Mesenchymal stem cell (in vitro differentiated cells and primary cell): ENCODE results near the gene TSHZ3.
A peak's percentile ranks its signal among the peaks of the same experiment; 100 is the strongest.

Experiments used
- DNase-seq: peaks from one replicate; pipeline ENCODE4 v3.0.0-alpha.2; 2013
- H2AFZ ChIP-seq: one replicate; pipeline ENCODE4 v1.6.1; 2013; ENCODE audit warnings: low read depth, mild to moderate bottlenecking, control low read depth, inconsistent platforms, low read length, moderate library complexity
- H2AK5ac ChIP-seq: 2 replicates; pipeline ENCODE4 v1.6.1; 2013; ENCODE audit warnings: low read length, moderate library complexity, mild to moderate bottlenecking, inconsistent platforms; ENCODE audit not compliant: severe bottlenecking
- H2BK120ac ChIP-seq: one replicate; pipeline ENCODE4 v1.6.1; 2013; ENCODE audit warnings: low read depth, mild to moderate bottlenecking, inconsistent platforms, low read length, moderate library complexity
- H2BK12ac ChIP-seq, 2 experiments: one replicate each; pipeline ENCODE4 v1.6.1; 2013; ENCODE audit warnings: inconsistent platforms in 2 of 2, low read length in 2 of 2, mild to moderate bottlenecking in 2 of 2, moderate library complexity in 2 of 2, control low read depth in 1 of 2
- H2BK15ac ChIP-seq: one replicate; pipeline ENCODE4 v1.6.1; 2013; ENCODE audit warnings: mild to moderate bottlenecking, low read depth, inconsistent platforms; ENCODE audit not compliant: poor library complexity, severe bottlenecking
- H2BK5ac ChIP-seq: 2 replicates; pipeline ENCODE4 v1.6.1; 2013; ENCODE audit warnings: low read depth, mild to moderate bottlenecking, low read length, control low read depth, inconsistent platforms; ENCODE audit not compliant: poor library complexity, severe bottlenecking
- H3K14ac ChIP-seq, 2 experiments: one replicate each; pipeline ENCODE4 v1.6.1; 2013; ENCODE audit warnings: inconsistent platforms in 2 of 2, low read length in 2 of 2, control low read depth in 1 of 2, mild to moderate bottlenecking in 1 of 2, moderate library complexity in 1 of 2
- H3K18ac ChIP-seq, 2 experiments: one replicate each; pipeline ENCODE4 v1.6.1; 2013; ENCODE audit warnings: inconsistent platforms in 2 of 2, low read length in 2 of 2, control low read depth in 1 of 2, low read depth in 1 of 2, mild to moderate bottlenecking in 1 of 2
- H3K23ac ChIP-seq, 2 experiments: one replicate each; pipeline ENCODE4 v1.6.1; 2013; ENCODE audit warnings: inconsistent platforms in 2 of 2, low read length in 2 of 2, mild to moderate bottlenecking in 2 of 2, moderate library complexity in 2 of 2, control low read depth in 1 of 2
- H3K27ac ChIP-seq: 2 replicates; pipeline ENCODE4 v1.5.1; 2013; ENCODE audit warnings: mild to moderate bottlenecking, moderate library complexity, low read length, control low read depth, inconsistent platforms; ENCODE audit not compliant: poor library complexity, severe bottlenecking
- H3K27me3 ChIP-seq, 2 experiments: 2 replicates each; pipeline versions ENCODE4 v1.6.1 to v1.7.0; 2013; ENCODE audit warnings: low read length in 2 of 2, mild to moderate bottlenecking in 2 of 2, moderate library complexity in 2 of 2, control low read depth in 1 of 2, inconsistent platforms in 1 of 2; ENCODE audit not compliant: control insufficient read depth in 1 of 2, insufficient read depth in 1 of 2
- H3K36me3 ChIP-seq, 2 experiments: 2 replicates each; pipeline versions ENCODE4 v1.6.1 to v1.7.0; 2013; ENCODE audit warnings: low read length in 2 of 2, control low read depth in 1 of 2, inconsistent platforms in 1 of 2, low read depth in 1 of 2, mild to moderate bottlenecking in 1 of 2; ENCODE audit not compliant: insufficient read depth in 2 of 2, control insufficient read depth in 1 of 2
- H3K4ac ChIP-seq, 2 experiments: one replicate each; pipeline ENCODE4 v1.6.1; 2013; ENCODE audit warnings: inconsistent platforms in 2 of 2, low read length in 2 of 2, mild to moderate bottlenecking in 2 of 2, moderate library complexity in 2 of 2, control low read depth in 1 of 2, low read depth in 1 of 2
- H3K4me1 ChIP-seq: 2 replicates; pipeline ENCODE4 v1.6.1; 2013; ENCODE audit warnings: low read depth, low read length, control low read depth; ENCODE audit not compliant: control insufficient read depth, insufficient read depth
- H3K4me2 ChIP-seq: 2 replicates; pipeline ENCODE4 v1.6.1; 2013; ENCODE audit warnings: low read length, mild to moderate bottlenecking, inconsistent platforms; ENCODE audit not compliant: poor library complexity, severe bottlenecking
- H3K4me3 ChIP-seq, 2 experiments: 2 replicates each; pipeline versions ENCODE4 v1.5.1 to v1.7.0; 2013; ENCODE audit warnings: low read length in 2 of 2, mild to moderate bottlenecking in 2 of 2, control low read depth in 1 of 2, low read depth in 1 of 2; ENCODE audit not compliant: insufficient read depth in 1 of 2
- H3K79me1 ChIP-seq: replicated peaks from 2 replicates; pipeline ENCODE4 v1.6.1; 2013; ENCODE audit warnings: mild to moderate bottlenecking, control low read depth, low read length, inconsistent platforms; ENCODE audit not compliant: poor library complexity, severe bottlenecking
- H3K9ac ChIP-seq: 2 replicates; pipeline ENCODE4 v1.7.0; 2013; ENCODE audit warnings: mild to moderate bottlenecking, low read length, moderate library complexity
- H3K9me3 ChIP-seq: 2 replicates; pipeline ENCODE4 v1.7.0; 2013; ENCODE audit warnings: mild to moderate bottlenecking, low read length; ENCODE audit not compliant: control insufficient read depth
- H4K8ac ChIP-seq: one replicate; pipeline ENCODE4 v1.6.1; 2013; ENCODE audit warnings: inconsistent platforms, mild to moderate bottlenecking, low read length, moderate library complexity
- H4K91ac ChIP-seq: one replicate; pipeline ENCODE4 v1.6.1; 2013; ENCODE audit warnings: mild to moderate bottlenecking, low read length, inconsistent platforms
- WGBS: methylation state at CpG from one replicate; pipeline ENCODE4 v1.1.7; 2013; ENCODE audit warnings: mixed read lengths; 5-methylcytosine and 5-hydroxymethylcytosine counted together

TSHZ3 gene

GRCh38 chr19:31377736-31378135 lies 28.5 kb upstream of the TSHZ3 start:
- H3K18ac ChIP-seq: peak overlapping the region in 1 of 2 experiments; percentile 37
- peak overlapping the region; percentile 62 for H3K9ac ChIP-seq
- no peak overlapping the region for H2AK5ac ChIP-seq
- no peaks in the 10 kb centered on the region for H3K4me1 ChIP-seq
- peak overlapping the region; percentile 3 to 54 for H3K4ac ChIP-seq
- no peak overlapping the region for H3K27ac ChIP-seq
- H4K8ac ChIP-seq: no peak overlapping the region
- no peak overlapping the region for H3K14ac ChIP-seq
- peaks cover 0 to 7% of the 10 kb centered on the region in 2 experiments for H3K36me3 ChIP-seq
- WGBS: 67% methylated on average over 1 of the region's 1 CpG
- H3K27me3 ChIP-seq: no peaks in the 10 kb centered on the region
- H3K9me3 ChIP-seq: peaks cover 8% of the 10 kb centered on the region
- H3K79me1 ChIP-seq: no peaks in the 10 kb centered on the region
- H3K4me2 ChIP-seq: no peak overlapping the region
- peak overlapping the region; percentile 14 for H2BK15ac ChIP-seq
- DNase-seq: no peak
- H2BK120ac ChIP-seq: peak overlapping the region; percentile 71
- peak overlapping the region; percentile 74 for H4K91ac ChIP-seq
- no peak overlapping the region for H2BK5ac ChIP-seq
- peak overlapping the region; percentile 40 to 85 for H2BK12ac ChIP-seq
- no peak overlapping the region for H3K23ac ChIP-seq
- H2AFZ ChIP-seq: no peak overlapping the region
- peak overlapping the region in 1 of 2 experiments; percentile 13 for H3K4me3 ChIP-seq

GRCh38 chr19:31372246-31372781 lies 23.1 kb upstream of the TSHZ3 start:
- no peak overlapping the region for H3K4me3 ChIP-seq
- no peaks in the 10 kb centered on the region for H3K27me3 ChIP-seq
- no peak overlapping the region for H4K8ac ChIP-seq
- no peak overlapping the region for H3K9ac ChIP-seq
- no peak overlapping the region for H3K4me2 ChIP-seq
- H4K91ac ChIP-seq: no peak overlapping the region
- peaks cover 0 to 15% of the 10 kb centered on the region in 2 experiments for H3K36me3 ChIP-seq
- H2AFZ ChIP-seq: no peak overlapping the region
- no peak overlapping the region for H2BK120ac ChIP-seq
- H2BK5ac ChIP-seq: no peak overlapping the region
- no peak for DNase-seq
- no peak overlapping the region for H2AK5ac ChIP-seq
- H3K9me3 ChIP-seq: peaks cover 11% of the 10 kb centered on the region
- H3K4ac ChIP-seq: no peak overlapping the region
- no peak overlapping the region for H3K18ac ChIP-seq
- H3K14ac ChIP-seq: no peak overlapping the region
- no peaks in the 10 kb centered on the region for H3K4me1 ChIP-seq
- no peaks in the 10 kb centered on the region for H3K79me1 ChIP-seq
- H2BK15ac ChIP-seq: no peak overlapping the region
- no peak overlapping the region for H3K27ac ChIP-seq
- WGBS: 93% methylated on average over 2 of the region's 2 CpGs
- H2BK12ac ChIP-seq: no peak overlapping the region
- no peak overlapping the region for H3K23ac ChIP-seq

GRCh38 chr19:31370216-31370615 lies 21.0 kb upstream of the TSHZ3 start:
- Histone ChIP-seq H2AK5ac (no peak overlapping the region), H4K8ac (no peak overlapping the region), H3K27ac (no peak overlapping the region), H3K36me3 (peaks cover 9 to 36% of the 10 kb centered on the region in 2 experiments), H3K9me3 (peaks cover 11% of the 10 kb centered on the region), H2AFZ (no peak overlapping the region), H3K9ac (no peak overlapping the region), H2BK15ac (no peak overlapping the region), H3K27me3 (no peaks in the 10 kb centered on the region), H3K4me2 (no peak overlapping the region), H2BK120ac (no peak overlapping the region), H3K4me3 (no peak overlapping the region), H3K4ac (no peak overlapping the region), H2BK12ac (no peak overlapping the region), H3K23ac (no peak overlapping the region), H4K91ac (no peak overlapping the region), H3K18ac (no peak overlapping the region), H3K4me1 (no peaks in the 10 kb centered on the region), H3K79me1 (peaks cover 9% of the 10 kb centered on the region), H2BK5ac (no peak overlapping the region), H3K14ac (no peak overlapping the region)
- no peak for DNase-seq
- 93% methylated on average over 5 of the region's 5 CpGs for WGBS

- H3K4me2 ChIP-seq: no peak overlapping the region
- no peak overlapping the region for H2BK12ac ChIP-seq
- H3K9me3 ChIP-seq: no peaks in the 10 kb centered on the region
- no peaks in the 10 kb centered on the region for H3K27me3 ChIP-seq
- no peak overlapping the region for H3K4ac ChIP-seq
- no peak overlapping the region for H2AFZ ChIP-seq
- 73% methylated on average over 3 of the region's 3 CpGs for WGBS
- no peak overlapping the region for H3K18ac ChIP-seq
- no peak overlapping the region for H3K9ac ChIP-seq
- no peak overlapping the region for H3K23ac ChIP-seq
- H3K36me3 ChIP-seq: peaks cover 9 to 68% of the 10 kb centered on the region in 2 experiments
- no peak overlapping the region for H3K4me3 ChIP-seq
- no peak overlapping the region for H3K27ac ChIP-seq
- H4K8ac ChIP-seq: no peak overlapping the region
- H2BK120ac ChIP-seq: no peak overlapping the region
- peaks cover 22% of the 10 kb centered on the region for H3K79me1 ChIP-seq
- no peak overlapping the region for H4K91ac ChIP-seq
- H2AK5ac ChIP-seq: no peak overlapping the region
- H2BK5ac ChIP-seq: no peak overlapping the region
- H3K14ac ChIP-seq: no peak overlapping the region
- H3K4me1 ChIP-seq: no peaks in the 10 kb centered on the region
- DNase-seq: no peak
- H2BK15ac ChIP-seq: no peak overlapping the region
These were observed 15.7 kb upstream of the TSHZ3 start for GRCh38 chr19:31364963-31365362.
